IMR-90 (cell line): ENCODE results near the gene WRAP53. TPM values are rescaled to one million over a fixed set of nuclear protein-coding genes. Genes with fewer than 3 reads are reported as not detected.

ENCODE experiments used
- ATAC-seq: fragments of 200-7000 bp; cut with Tn5 transposase; 2 replicates; pipeline ENCODE4 v1.9.1; 2020; ENCODE audit warnings: low read depth, mild to moderate bottlenecking, moderate library complexity
- BruUV-seq: library from RNA; stranded (reverse); fragments of 400-500 nt; replicated peaks from 2 replicates; lab custom pipeline; 2021; lab: Mats Ljungman, UMichigan
- CTCF ChIA-PET: fragments of 300-600 bp; formaldehyde crosslinking; extraction: SDS; loops from one replicate; lab custom pipeline; 2021; ENCODE audit warnings: antibody characterized with exemption; lab: Yijun Ruan, JAX
- POLR2A ChIA-PET: fragments of 300-600 bp; sonication (Branson Sonifier 250); formaldehyde crosslinking; loops from one replicate; lab custom pipeline; 2022; ENCODE audit warnings: antibody characterized with exemption; ENCODE audit not compliant: unreplicated experiment; lab: Charles Lee
- DNase-seq: peaks from one replicate; pipeline ENCODE4 v3.0.0; 2013
- H2AFZ ChIP-seq: replicated peaks from 2 replicates; pipeline ENCODE3; 2013; ENCODE audit warnings: low read length, mild to moderate bottlenecking; ENCODE audit not compliant: poor library complexity
- H2AK5ac ChIP-seq: 2 replicates; pipeline ENCODE4 v1.6.1; 2013; ENCODE audit warnings: low read depth, low read length, inconsistent platforms
- H2AK9ac ChIP-seq: replicated peaks from 2 replicates; pipeline ENCODE3; 2013; ENCODE audit warnings: mild to moderate bottlenecking, low read depth, low read length, moderate library complexity; ENCODE audit not compliant: poor library complexity
- H2BK120ac ChIP-seq: 2 replicates; pipeline ENCODE4 v1.6.1; 2013; ENCODE audit warnings: low read depth, low read length, inconsistent platforms
- H2BK15ac ChIP-seq: 3 replicates; pipeline ENCODE4 v1.6.1; 2013; ENCODE audit warnings: low read depth, low read length, inconsistent platforms
- H2BK20ac ChIP-seq: 2 replicates; pipeline ENCODE4 v1.6.1; 2013; ENCODE audit warnings: low read depth, mild to moderate bottlenecking, inconsistent platforms, low read length, moderate library complexity
- H2BK5ac ChIP-seq: 2 replicates; pipeline ENCODE4 v1.6.1; 2013; ENCODE audit warnings: mild to moderate bottlenecking, low read depth, low read length, inconsistent platforms; ENCODE audit not compliant: poor library complexity, severe bottlenecking
- H3K14ac ChIP-seq: replicated peaks from 2 replicates; pipeline ENCODE4 v1.6.1; 2013; ENCODE audit warnings: low read depth, low read length, inconsistent platforms
- H3K18ac ChIP-seq: 2 replicates; pipeline ENCODE4 v1.6.1; 2013; ENCODE audit warnings: low read depth, low read length, control low read depth
- H3K23ac ChIP-seq: 2 replicates; pipeline ENCODE4 v1.6.1; 2013; ENCODE audit warnings: low read depth, low read length, inconsistent platforms
- H3K27ac ChIP-seq: 2 replicates; pipeline ENCODE4 v1.5.1; 2013; ENCODE audit warnings: mild to moderate bottlenecking, control low read depth, low read length; ENCODE audit not compliant: insufficient read depth
- H3K27me3 ChIP-seq: 2 replicates; pipeline ENCODE4 v1.6.1; 2013; ENCODE audit warnings: low read length; ENCODE audit not compliant: control insufficient read depth, insufficient read depth
- H3K36me3 ChIP-seq: 2 replicates; pipeline ENCODE4 v1.6.1; 2013; ENCODE audit warnings: low read length, mixed read lengths; ENCODE audit not compliant: control insufficient read depth, insufficient read depth
- H3K4ac ChIP-seq: 2 replicates; pipeline ENCODE4 v1.6.1; 2013; ENCODE audit warnings: low read depth, low read length, inconsistent platforms
- H3K4me1 ChIP-seq: 2 replicates; pipeline ENCODE4 v1.6.1; 2013; ENCODE audit warnings: low read length, mixed read lengths; ENCODE audit not compliant: control insufficient read depth, insufficient read depth
- H3K4me2 ChIP-seq: 2 replicates; pipeline ENCODE4 v1.6.1; 2013; ENCODE audit warnings: low read depth, mild to moderate bottlenecking, control low read depth, low read length, moderate library complexity
- H3K4me3 ChIP-seq: 2 replicates; pipeline ENCODE4 v1.5.1; 2013; ENCODE audit warnings: low read depth, mild to moderate bottlenecking, control low read depth, low read length, moderate library complexity; ENCODE audit not compliant: insufficient read depth
- H3K56ac ChIP-seq: 2 replicates; pipeline ENCODE4 v1.6.1; 2013; ENCODE audit warnings: low read length, inconsistent platforms; ENCODE audit not compliant: insufficient read depth; ENCODE audit errors: extremely low read depth
- H3K79me1 ChIP-seq, 2 experiments: 2 replicates each; pipeline ENCODE4 v1.6.1; 2013; ENCODE audit warnings: low read length in 2 of 2, inconsistent platforms in 1 of 2, low read depth in 1 of 2
- H3K9ac ChIP-seq: 2 replicates; pipeline ENCODE4 v1.6.1; 2013; ENCODE audit warnings: low read depth, low read length, control low read depth
- H3K9me1 ChIP-seq: 2 replicates; pipeline ENCODE4 v1.6.1; 2013; ENCODE audit warnings: low read length, inconsistent platforms; ENCODE audit not compliant: insufficient read depth
- H3K9me3 ChIP-seq: 2 replicates; pipeline ENCODE4 v1.6.1; 2013; ENCODE audit warnings: low read length; ENCODE audit not compliant: control insufficient read depth, insufficient read depth
- H4K20me1 ChIP-seq: 2 replicates; pipeline ENCODE4 v1.6.1; 2013; ENCODE audit warnings: low read length, inconsistent platforms; ENCODE audit not compliant: insufficient read depth
- H4K5ac ChIP-seq: 2 replicates; pipeline ENCODE4 v1.6.1; 2013; ENCODE audit warnings: mild to moderate bottlenecking, low read depth, low read length, control low read depth
- H4K8ac ChIP-seq, 2 experiments: 2 replicates each; pipeline ENCODE4 v1.6.1; 2013; ENCODE audit warnings: low read depth in 2 of 2, low read length in 2 of 2, control low read depth in 1 of 2, inconsistent platforms in 1 of 2
- H4K91ac ChIP-seq: 2 replicates; pipeline ENCODE4 v1.6.1; 2013; ENCODE audit warnings: low read depth, low read length, inconsistent platforms; ENCODE audit not compliant: insufficient read depth
- MAZ ChIP-seq: IDR thresholded peaks from 2 replicates; pipeline ENCODE4 v1.6.1; 2012; ENCODE audit warnings: low read depth, mild to moderate bottlenecking, low read length, improper control_type of control experiment, moderate library complexity, borderline replicate concordance
- WGBS, 2 experiments: methylation state at CpG; one replicate each; pipeline versions ENCODE4 v1.1.5 to v1.1.7; 2013; ENCODE audit warnings: missing lambda C conversion rate in 2 of 2; ENCODE audit not compliant: insufficient read length in 1 of 2; ENCODE audit errors: extremely low coverage in 2 of 2; 5-methylcytosine and 5-hydroxymethylcytosine counted together
- dilution Hi-C: fragments of 300-500 bp; cut with HindIII; formaldehyde crosslinking; loops from one replicate; pipeline ENCODE4 v1.14.3; 2018; ENCODE audit warnings: low sequenced_read_pairs; ENCODE audit not compliant: unreplicated experiment
- in situ Hi-C: fragments of 300-500 bp; cut with MboI; formaldehyde crosslinking; loops from 3 replicates; pipeline ENCODE4 v1.14.3; 2019; ENCODE audit warnings: low sequenced_read_pairs, inconsistent platforms, mixed read lengths
- intact Hi-C: fragments of 100-400 bp; cut with micrococcal nuclease; formaldehyde crosslinking; loops from 2 replicates; pipeline ENCODE4 v1.10.0; 2022
- polyA plus RNA-seq, 3 experiments: library from polyadenylated mRNA; depleted of rRNA; stranded (reverse); fragments of >200 nt; gene quantifications; 2 replicates each; pipeline ENCODE4 v1.2.3, GENCODE V29; 2012; ENCODE audit warnings: low replicate concordance in 1 of 3
- total RNA-seq: library from RNA; depleted of rRNA; stranded (reverse); fragments of >200 nt; gene quantifications from 2 replicates; pipeline ENCODE4 v1.2.3, GENCODE V29; 2012

WRAP53 gene
- total and polyA plus RNA-seq, 2 of the 4 experiments (the other 2 are of a cell fraction): 6.6 to 9.5 TPM

GRCh38 chr17:7742729-7743128 lies 54.5 kb downstream of the WRAP53 start:
- H3K9ac ChIP-seq: no peak overlapping the region
- POLR2A ChIA-PET: no interaction called here
- dilution Hi-C loops (no loop called here), in situ Hi-C loops (loop anchor here (5.0 to 25.0 kb wide), 3 partner anchors 40 to 245 kb away; no protein-coding TSS in a partner anchor), intact Hi-C loops (loop anchor here (1.0 to 5.0 kb wide), 6 partner anchors 40 to 315 kb away; partner anchors contain the start of gene NAA38)
- H3K27me3 ChIP-seq: peaks cover 27% of the 10 kb centered on the region
- no peaks in the 10 kb centered on the region for H3K36me3 ChIP-seq
- H4K5ac ChIP-seq: no peak overlapping the region
- H3K18ac ChIP-seq: no peak overlapping the region
- H3K14ac ChIP-seq: no peak overlapping the region
- no peaks in the 10 kb centered on the region for H3K9me3 ChIP-seq
- H3K4me3 ChIP-seq: no peak overlapping the region
- H2AFZ ChIP-seq: no peak overlapping the region
- no peak for TF ChIP-seq MAZ
- no peak overlapping the region for H2BK15ac ChIP-seq
- no peak overlapping the region for H3K4me2 ChIP-seq
- no peak overlapping the region for H3K56ac ChIP-seq
- no peak overlapping the region for H2BK5ac ChIP-seq
- no peaks in the 10 kb centered on the region for H4K20me1 ChIP-seq
- 22% methylated on average over 5 of the region's 10 CpGs; no CpG with 5 or more reads in 1 of the 2 experiments for whole genome bisulfite sequencing, 2 experiments
- DNase-seq (no peak), ATAC-seq (no peak)
- H3K9me1 ChIP-seq: no peaks in the 10 kb centered on the region
- no peak overlapping the region for H3K27ac ChIP-seq
- H3K4ac ChIP-seq: no peak overlapping the region
- H3K23ac ChIP-seq: no peak overlapping the region
- H3K4me1 ChIP-seq: peaks cover 8% of the 10 kb centered on the region
- H4K91ac ChIP-seq: no peak overlapping the region
- H2BK120ac ChIP-seq: no peak overlapping the region
- no peak overlapping the region for H2AK5ac ChIP-seq
- no TSS peak for BruUV-seq
- CTCF ChIA-PET: interaction anchor here (0.8 to 2.6 kb wide), 8 partner anchors 12 to 76 kb away, joined by 3 to 34 read pairs (median 4); no protein-coding TSS in a partner anchor
- H4K8ac ChIP-seq: no peak overlapping the region
- H2AK9ac ChIP-seq: no peak overlapping the region
- H2BK20ac ChIP-seq: no peak overlapping the region
- H3K79me1 ChIP-seq: no peaks in the 10 kb centered on the region
